H1 (cell line): ENCODE measurements around the gene ASB6. TPM values are rescaled to one million over a fixed set of nuclear protein-coding genes. Genes with fewer than 3 reads are reported as not detected.

Experiments
- CBX5 ChIP-seq: fragments of 300-800, 300-1000 bp; sonication (generic); IDR thresholded peaks from 2 replicates; pipeline ENCODE4 v1.7.1; 2016; ENCODE audit warnings: antibody characterized with exemption, low read length, low read depth
- CEBPB ChIP-seq: IDR thresholded peaks from 2 replicates; pipeline ENCODE4 v1.6.1; 2012; ENCODE audit warnings: low read depth, low read length
- CREB1 ChIP-seq: IDR thresholded peaks from 2 replicates; pipeline ENCODE4 v1.6.1; 2012; ENCODE audit warnings: inconsistent platforms
- EGR1 ChIP-seq: IDR thresholded peaks from 2 replicates; pipeline ENCODE4 v1.6.1; 2011; ENCODE audit warnings: low read depth, low read length, borderline replicate concordance
- EP300 ChIP-seq, 2 experiments: IDR thresholded peaks; 1 replicate in 1 of 2; 2 replicates in 1 of 2; pipeline ENCODE4 v1.6.1; 2011 to 2012; ENCODE audit warnings: low read depth in 2 of 2, low read length in 2 of 2, mild to moderate bottlenecking in 2 of 2, borderline replicate concordance in 1 of 2, inconsistent platforms in 1 of 2, moderate library complexity in 1 of 2
- FOSL1 ChIP-seq: IDR thresholded peaks from 2 replicates; pipeline ENCODE4 v1.6.1; 2011; ENCODE audit warnings: mild to moderate bottlenecking, low read depth, low read length, moderate library complexity; ENCODE audit not compliant: insufficient read depth
- JUN ChIP-seq: IDR thresholded peaks from 2 replicates; pipeline ENCODE4 v1.6.1; 2011; ENCODE audit warnings: low read depth, mild to moderate bottlenecking, improper control_type of control experiment, low read length
- PHF8 ChIP-seq: fragments of 200-600 bp; sonication (generic); conservative IDR thresholded peaks from 2 replicates; pipeline ENCODE4 v1.7.1; 2012; ENCODE audit warnings: low read depth, mild to moderate bottlenecking, inconsistent platforms, low read length, moderate library complexity
- YY1 ChIP-seq: IDR thresholded peaks from 2 replicates; pipeline ENCODE4 v1.6.1; 2011; ENCODE audit warnings: low read depth, mild to moderate bottlenecking, low read length
- polyA plus RNA-seq, 7 experiments: library from polyadenylated mRNA; depleted of rRNA in 3 of 7; stranded (reverse) in 5 of 7; unstranded in 2 of 7; fragments of >200 nt in 5 of 7; fragments of 200-250 nt in 2 of 7; gene quantifications; 1 replicate in 5 of 7; 2 replicates in 1 of 7; 4 replicates in 1 of 7; pipeline versions ENCODE4 v1.2.1 to v1.2.3, GENCODE V29; 2011 to 2013; ENCODE audit warnings: missing spikeins in 2 of 7, mixed read lengths in 2 of 7
- total RNA-seq: library from RNA; stranded (reverse); fragmentation: NEBNext Ultra II Directional; extraction: Animal tissue kit (Norgen Biotek cat#: 25700); gene quantifications from 2 replicates; pipeline ENCODE4 v1.2.1, GENCODE V29; 2021
- TF ChIP-seq, protein P1 (sequence below): fragments of 300-600 bp; sonication (generic); IDR thresholded peaks from 2 replicates; pipeline ENCODE4 v1.7.1; 2012; ENCODE audit warnings: low read length, moderate library complexity, mild to moderate bottlenecking, inconsistent platforms; ENCODE audit not compliant: insufficient replicate concordance

ASB6 gene
- total and polyA plus RNA-seq, 2 of the 8 experiments (the other 6 are each of a cell fraction or from before 2014, with no cell fraction given) = 14.0 to 17.3 TPM

DNA sequence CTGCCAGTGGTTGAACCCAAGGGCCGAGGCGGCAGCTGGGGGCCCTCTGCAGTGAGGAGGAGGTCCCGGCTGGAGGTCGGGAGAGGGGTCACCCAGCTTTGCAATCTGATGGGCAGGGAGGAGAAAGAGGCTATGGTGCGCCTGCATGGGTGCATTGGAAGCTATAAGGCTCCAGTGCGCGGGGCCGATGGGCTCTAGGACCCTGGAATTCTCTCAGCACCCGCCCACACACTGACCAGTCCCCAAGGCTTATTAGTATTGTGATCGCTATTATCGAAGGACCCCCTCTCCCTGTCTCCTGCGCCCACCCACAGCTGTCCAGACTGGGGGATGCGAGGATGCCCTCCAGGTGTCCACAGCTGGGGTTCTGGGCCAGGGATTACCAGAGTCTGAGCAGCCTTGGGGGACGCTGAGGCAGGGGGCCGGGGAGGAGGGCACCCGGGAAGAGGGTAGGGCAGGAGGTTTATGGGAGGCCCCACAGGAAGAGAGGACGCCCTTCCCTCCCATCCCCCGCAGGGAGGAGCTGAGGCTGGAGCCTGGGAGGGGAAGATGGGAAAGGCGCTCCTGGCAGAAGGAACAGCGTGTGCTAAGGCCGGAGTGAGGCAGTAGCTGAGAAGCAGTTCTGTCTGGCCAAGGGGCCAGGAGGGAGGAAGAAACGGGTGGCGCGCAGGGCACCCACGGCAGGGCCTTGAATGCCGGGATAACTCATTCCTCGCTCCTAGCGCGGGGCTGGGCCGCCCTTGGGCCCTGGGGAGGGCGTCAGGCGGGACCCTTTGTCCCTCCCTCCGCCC is 45.2 kb downstream of the ASB6 start (continued):
- peak; percentile 89 for TF ChIP-seq FOSL1
- TF ChIP-seq, protein P1, sequence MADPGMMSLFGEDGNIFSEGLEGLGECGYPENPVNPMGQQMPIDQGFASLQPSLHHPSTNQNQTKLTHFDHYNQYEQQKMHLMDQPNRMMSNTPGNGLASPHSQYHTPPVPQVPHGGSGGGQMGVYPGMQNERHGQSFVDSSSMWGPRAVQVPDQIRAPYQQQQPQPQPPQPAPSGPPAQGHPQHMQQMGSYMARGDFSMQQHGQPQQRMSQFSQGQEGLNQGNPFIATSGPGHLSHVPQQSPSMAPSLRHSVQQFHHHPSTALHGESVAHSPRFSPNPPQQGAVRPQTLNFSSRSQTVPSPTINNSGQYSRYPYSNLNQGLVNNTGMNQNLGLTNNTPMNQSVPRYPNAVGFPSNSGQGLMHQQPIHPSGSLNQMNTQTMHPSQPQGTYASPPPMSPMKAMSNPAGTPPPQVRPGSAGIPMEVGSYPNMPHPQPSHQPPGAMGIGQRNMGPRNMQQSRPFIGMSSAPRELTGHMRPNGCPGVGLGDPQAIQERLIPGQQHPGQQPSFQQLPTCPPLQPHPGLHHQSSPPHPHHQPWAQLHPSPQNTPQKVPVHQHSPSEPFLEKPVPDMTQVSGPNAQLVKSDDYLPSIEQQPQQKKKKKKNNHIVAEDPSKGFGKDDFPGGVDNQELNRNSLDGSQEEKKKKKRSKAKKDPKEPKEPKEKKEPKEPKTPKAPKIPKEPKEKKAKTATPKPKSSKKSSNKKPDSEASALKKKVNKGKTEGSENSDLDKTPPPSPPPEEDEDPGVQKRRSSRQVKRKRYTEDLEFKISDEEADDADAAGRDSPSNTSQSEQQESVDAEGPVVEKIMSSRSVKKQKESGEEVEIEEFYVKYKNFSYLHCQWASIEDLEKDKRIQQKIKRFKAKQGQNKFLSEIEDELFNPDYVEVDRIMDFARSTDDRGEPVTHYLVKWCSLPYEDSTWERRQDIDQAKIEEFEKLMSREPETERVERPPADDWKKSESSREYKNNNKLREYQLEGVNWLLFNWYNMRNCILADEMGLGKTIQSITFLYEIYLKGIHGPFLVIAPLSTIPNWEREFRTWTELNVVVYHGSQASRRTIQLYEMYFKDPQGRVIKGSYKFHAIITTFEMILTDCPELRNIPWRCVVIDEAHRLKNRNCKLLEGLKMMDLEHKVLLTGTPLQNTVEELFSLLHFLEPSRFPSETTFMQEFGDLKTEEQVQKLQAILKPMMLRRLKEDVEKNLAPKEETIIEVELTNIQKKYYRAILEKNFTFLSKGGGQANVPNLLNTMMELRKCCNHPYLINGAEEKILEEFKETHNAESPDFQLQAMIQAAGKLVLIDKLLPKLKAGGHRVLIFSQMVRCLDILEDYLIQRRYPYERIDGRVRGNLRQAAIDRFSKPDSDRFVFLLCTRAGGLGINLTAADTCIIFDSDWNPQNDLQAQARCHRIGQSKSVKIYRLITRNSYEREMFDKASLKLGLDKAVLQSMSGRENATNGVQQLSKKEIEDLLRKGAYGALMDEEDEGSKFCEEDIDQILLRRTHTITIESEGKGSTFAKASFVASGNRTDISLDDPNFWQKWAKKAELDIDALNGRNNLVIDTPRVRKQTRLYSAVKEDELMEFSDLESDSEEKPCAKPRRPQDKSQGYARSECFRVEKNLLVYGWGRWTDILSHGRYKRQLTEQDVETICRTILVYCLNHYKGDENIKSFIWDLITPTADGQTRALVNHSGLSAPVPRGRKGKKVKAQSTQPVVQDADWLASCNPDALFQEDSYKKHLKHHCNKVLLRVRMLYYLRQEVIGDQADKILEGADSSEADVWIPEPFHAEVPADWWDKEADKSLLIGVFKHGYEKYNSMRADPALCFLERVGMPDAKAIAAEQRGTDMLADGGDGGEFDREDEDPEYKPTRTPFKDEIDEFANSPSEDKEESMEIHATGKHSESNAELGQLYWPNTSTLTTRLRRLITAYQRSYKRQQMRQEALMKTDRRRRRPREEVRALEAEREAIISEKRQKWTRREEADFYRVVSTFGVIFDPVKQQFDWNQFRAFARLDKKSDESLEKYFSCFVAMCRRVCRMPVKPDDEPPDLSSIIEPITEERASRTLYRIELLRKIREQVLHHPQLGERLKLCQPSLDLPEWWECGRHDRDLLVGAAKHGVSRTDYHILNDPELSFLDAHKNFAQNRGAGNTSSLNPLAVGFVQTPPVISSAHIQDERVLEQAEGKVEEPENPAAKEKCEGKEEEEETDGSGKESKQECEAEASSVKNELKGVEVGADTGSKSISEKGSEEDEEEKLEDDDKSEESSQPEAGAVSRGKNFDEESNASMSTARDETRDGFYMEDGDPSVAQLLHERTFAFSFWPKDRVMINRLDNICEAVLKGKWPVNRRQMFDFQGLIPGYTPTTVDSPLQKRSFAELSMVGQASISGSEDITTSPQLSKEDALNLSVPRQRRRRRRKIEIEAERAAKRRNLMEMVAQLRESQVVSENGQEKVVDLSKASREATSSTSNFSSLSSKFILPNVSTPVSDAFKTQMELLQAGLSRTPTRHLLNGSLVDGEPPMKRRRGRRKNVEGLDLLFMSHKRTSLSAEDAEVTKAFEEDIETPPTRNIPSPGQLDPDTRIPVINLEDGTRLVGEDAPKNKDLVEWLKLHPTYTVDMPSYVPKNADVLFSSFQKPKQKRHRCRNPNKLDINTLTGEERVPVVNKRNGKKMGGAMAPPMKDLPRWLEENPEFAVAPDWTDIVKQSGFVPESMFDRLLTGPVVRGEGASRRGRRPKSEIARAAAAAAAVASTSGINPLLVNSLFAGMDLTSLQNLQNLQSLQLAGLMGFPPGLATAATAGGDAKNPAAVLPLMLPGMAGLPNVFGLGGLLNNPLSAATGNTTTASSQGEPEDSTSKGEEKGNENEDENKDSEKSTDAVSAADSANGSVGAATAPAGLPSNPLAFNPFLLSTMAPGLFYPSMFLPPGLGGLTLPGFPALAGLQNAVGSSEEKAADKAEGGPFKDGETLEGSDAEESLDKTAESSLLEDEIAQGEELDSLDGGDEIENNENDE = no peak
- TF ChIP-seq CREB1 = peak; percentile 42; the same call in 1 of the 2 replicates
- TF ChIP-seq EGR1 = peak; percentile 99
- 0 out of 2 replicates have a peak, but pooled peaks have one; percentile 11 for TF ChIP-seq PHF8
- TF ChIP-seq JUN = no peak
- no peak for TF ChIP-seq EP300 (IDR thresholded peaks at IDR 0.05; ENCODE audit: borderline replicate concordance in 1 of 2, low read depth in 2 of 2, low read length in 2 of 2)
- TF ChIP-seq CEBPB = no peak
- TF ChIP-seq CBX5 = no peak
- peak; percentile 33; the same call in 1 of the 2 replicates for TF ChIP-seq YY1
